ENCODE results near the gene KPNA1.
"Not testable (repeated sequence)": the region's sequence is repeated elsewhere in the genome, so short reads cannot be mapped to it uniquely, and the experiment has no call there.

KPNA1 gene

DNA sequence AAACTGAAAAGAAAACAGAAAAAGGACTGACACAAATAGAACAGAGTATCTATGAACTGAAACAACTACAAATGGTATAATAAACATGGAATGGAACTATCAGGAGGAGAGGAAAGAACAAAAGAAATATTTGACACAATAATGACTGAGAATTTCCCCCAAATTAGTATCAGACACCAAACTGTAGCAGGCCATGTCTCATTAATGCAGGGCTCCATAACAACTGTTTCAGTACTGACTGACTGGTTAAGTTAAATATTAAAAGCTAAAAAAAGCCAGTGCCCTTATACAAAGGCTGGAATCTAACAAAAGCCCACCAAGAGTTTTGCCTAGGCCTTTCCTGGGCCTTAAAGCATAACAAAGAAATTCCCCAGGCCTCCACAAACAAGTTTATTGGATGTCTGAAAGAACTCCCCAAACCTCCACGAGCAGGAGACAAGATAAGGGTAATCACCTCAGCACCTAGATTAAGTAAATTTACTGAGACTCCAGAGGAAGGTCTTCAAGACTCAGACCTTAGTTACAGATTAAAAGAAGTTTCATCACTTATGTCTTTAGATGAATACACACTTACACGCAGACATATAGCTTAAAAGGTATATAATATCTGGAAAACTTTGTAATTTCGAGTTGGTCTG is 45.7 kb downstream of the KPNA1 start:
- H3K27ac ChIP-seq (ENCODE audit: low read length) = no peak overlapping the region

DNA sequence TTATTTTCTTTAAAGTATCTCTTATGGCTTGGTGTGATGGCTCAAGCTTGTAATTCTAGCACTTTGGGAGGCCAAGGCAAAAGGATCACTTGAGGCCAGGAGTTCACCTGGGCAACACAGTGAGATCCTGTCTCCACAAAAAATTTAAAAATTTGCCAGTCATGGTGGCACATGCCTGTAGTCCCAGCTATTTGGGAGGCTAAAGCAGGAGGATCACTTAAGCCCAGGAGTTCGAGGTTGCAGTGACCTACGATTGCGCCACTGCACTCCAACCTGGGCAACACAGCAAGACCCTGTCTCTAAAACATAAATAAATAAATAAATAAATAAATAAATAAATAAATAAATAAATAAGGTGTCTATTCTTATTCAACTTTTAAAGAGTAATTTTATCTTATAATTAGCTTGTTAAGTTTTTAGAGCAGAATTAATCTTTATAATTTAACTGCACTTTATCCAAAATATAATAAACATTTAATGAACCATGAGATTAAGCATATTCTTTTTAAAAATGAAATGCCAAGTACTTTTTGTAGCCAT is 48.0 kb downstream of the KPNA1 start:
- Histone ChIP-seq H3K27me3 (ENCODE audit: insufficient read depth, low read length) (peaks cover 12% of the 10 kb centered on the region; the same call in 1 of the 2 replicates), H3K27ac (ENCODE audit: low read length) (no peak overlapping the region), H3K9me3 (ENCODE audit: insufficient read depth, low read depth, low read length) (no peaks in the 10 kb centered on the region), H3K36me3 (ENCODE audit: insufficient read depth, low read depth, low read length) (peaks cover 42% of the 10 kb centered on the region), H3K4me3 (ENCODE audit: low read length) (no peak overlapping the region), H3K9ac (ENCODE audit: low read depth, low read length) (no peak overlapping the region), H3K4me1 (ENCODE audit: insufficient read depth, low read length) (peaks cover 37% of the 10 kb centered on the region)

More for the DNA sequence above, 45.7 kb downstream of the KPNA1 start:
- Histone ChIP-seq H3K4me3 (ENCODE audit: low read length) (peak overlapping the region; percentile 50), H3K27me3 (ENCODE audit: insufficient read depth, low read length) (peaks cover 12% of the 10 kb centered on the region; the same call in 1 of the 2 replicates), H3K4me1 (ENCODE audit: insufficient read depth, low read length) (peaks cover 42% of the 10 kb centered on the region), H3K9ac (ENCODE audit: low read depth, low read length) (0 out of 2 replicates have a peak overlapping the region, but pooled peaks have one; percentile 14), H3K9me3 (ENCODE audit: insufficient read depth, low read depth, low read length) (no peaks in the 10 kb centered on the region), H3K36me3 (ENCODE audit: insufficient read depth, low read depth, low read length) (peaks cover 23% of the 10 kb centered on the region)

DNA sequence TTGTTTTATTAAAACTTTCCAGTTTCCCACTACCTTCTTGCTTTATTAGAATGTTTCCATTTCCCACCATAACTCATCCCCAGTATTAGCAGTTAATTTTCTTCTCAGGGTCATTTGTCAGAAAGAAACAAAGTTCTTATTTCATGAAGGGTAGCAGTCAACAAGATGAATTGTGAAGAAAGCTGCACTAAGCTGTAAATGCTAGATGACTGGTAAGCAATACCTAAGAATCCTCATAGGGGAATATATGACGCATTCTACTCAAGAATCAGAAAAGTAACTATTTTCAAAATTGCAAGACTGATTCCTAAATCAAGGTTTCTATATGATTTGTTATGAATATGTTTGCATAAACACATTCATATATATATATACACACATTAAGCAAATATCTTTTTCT is 50.1 kb downstream of the KPNA1 start:
- H3K9me3 ChIP-seq (ENCODE audit: insufficient read depth, low read depth, low read length) = no peaks in the 10 kb centered on the region
- H3K27ac ChIP-seq (ENCODE audit: low read length) = no peak overlapping the region
- H3K4me1 ChIP-seq (ENCODE audit: insufficient read depth, low read length) = peaks cover 23% of the 10 kb centered on the region
- peaks cover 57% of the 10 kb centered on the region for H3K36me3 ChIP-seq (ENCODE audit: insufficient read depth, low read depth, low read length)
- no peak overlapping the region for H3K4me3 ChIP-seq (ENCODE audit: low read length)
- peaks cover 12% of the 10 kb centered on the region; the same call in 1 of the 2 replicates for H3K27me3 ChIP-seq (ENCODE audit: insufficient read depth, low read length)
- no peak overlapping the region for H3K9ac ChIP-seq (ENCODE audit: low read depth, low read length)

DNA sequence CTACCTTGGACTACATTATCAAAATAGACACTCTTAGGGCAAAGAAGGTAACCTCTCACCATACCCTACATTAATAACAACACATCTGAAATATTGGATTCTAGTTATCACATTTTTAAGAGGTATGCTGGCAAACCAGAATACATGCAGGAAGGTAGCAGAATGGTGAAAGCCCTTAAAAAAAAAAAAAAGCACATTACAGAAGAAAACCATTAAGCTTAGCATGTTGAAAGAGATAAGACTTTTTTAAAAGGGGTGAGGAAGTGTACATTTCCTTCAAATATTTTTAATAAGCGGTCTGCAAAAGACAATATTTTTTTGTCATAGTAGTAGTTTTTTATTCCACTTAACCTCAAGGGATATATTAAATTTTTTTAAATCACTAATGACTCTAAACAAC is 52.3 kb downstream of the KPNA1 start:
- Histone ChIP-seq H3K4me3 (ENCODE audit: low read length) (no peak overlapping the region), H3K27me3 (ENCODE audit: insufficient read depth, low read length) (no peaks in the 10 kb centered on the region), H3K9me3 (ENCODE audit: insufficient read depth, low read depth, low read length) (no peaks in the 10 kb centered on the region), H3K36me3 (ENCODE audit: insufficient read depth, low read depth, low read length) (peaks cover 79% of the 10 kb centered on the region), H3K27ac (ENCODE audit: low read length) (no peak overlapping the region), H3K4me1 (ENCODE audit: insufficient read depth, low read length) (peaks cover 2% of the 10 kb centered on the region; the same call in 1 of the 2 replicates), H3K9ac (ENCODE audit: low read depth, low read length) (no peak overlapping the region)

DNA sequence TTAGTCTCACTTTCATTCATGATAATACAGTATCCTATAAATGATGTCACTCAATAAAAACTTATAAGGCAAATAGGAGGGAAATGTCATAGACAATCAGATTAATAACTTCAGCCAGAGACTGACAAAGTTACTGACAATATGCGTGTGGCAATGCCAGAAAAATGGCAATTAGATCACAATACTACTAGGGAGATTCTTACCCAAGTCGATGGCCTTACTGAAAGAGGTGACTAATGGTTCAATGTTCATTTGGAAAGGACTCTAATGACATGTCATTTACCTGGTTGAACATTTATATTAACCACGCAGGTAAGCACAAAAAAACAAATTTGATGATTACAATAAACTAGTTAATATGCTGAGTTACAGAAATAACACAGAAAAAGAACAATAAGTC is 52.9 kb downstream of the KPNA1 start:
- H3K9me3 ChIP-seq (ENCODE audit: insufficient read depth, low read depth, low read length) = no peaks in the 10 kb centered on the region
- H3K36me3 ChIP-seq (ENCODE audit: insufficient read depth, low read depth, low read length) = peaks cover 85% of the 10 kb centered on the region
- no peaks in the 10 kb centered on the region for H3K4me1 ChIP-seq (ENCODE audit: insufficient read depth, low read length)
- H3K9ac ChIP-seq (ENCODE audit: low read depth, low read length) = no peak overlapping the region
- H3K4me3 ChIP-seq (ENCODE audit: low read length) = no peak overlapping the region
- no peaks in the 10 kb centered on the region for H3K27me3 ChIP-seq (ENCODE audit: insufficient read depth, low read length)
- H3K27ac ChIP-seq (ENCODE audit: low read length) = no peak overlapping the region

DNA sequence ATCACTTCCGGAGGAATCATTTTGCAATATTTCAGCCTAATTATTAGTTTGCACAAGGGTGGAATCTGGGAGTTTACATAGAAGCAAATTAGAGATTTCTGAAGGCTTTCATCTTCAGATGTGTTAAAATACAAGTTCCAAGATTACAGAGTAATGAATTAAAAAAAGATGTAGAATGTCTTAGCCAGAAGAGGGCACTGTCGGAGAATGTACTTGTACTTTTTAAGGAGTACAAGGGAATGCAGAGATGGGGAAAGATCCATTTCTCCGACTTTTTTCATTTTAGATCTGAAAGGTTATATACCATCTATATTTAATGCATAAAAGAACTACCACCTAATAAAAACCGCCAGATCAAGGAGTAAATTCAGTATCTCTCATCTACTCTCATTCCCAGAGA is 55.7 kb downstream of the KPNA1 start:
- Histone ChIP-seq H3K9ac (ENCODE audit: low read depth, low read length) (no peak overlapping the region), H3K27me3 (ENCODE audit: insufficient read depth, low read length) (no peaks in the 10 kb centered on the region), H3K36me3 (ENCODE audit: insufficient read depth, low read depth, low read length) (peaks cover 82% of the 10 kb centered on the region), H3K27ac (ENCODE audit: low read length) (no peak overlapping the region), H3K9me3 (ENCODE audit: insufficient read depth, low read depth, low read length) (no peaks in the 10 kb centered on the region), H3K4me3 (ENCODE audit: low read length) (no peak overlapping the region), H3K4me1 (ENCODE audit: insufficient read depth, low read length) (no peaks in the 10 kb centered on the region)

DNA sequence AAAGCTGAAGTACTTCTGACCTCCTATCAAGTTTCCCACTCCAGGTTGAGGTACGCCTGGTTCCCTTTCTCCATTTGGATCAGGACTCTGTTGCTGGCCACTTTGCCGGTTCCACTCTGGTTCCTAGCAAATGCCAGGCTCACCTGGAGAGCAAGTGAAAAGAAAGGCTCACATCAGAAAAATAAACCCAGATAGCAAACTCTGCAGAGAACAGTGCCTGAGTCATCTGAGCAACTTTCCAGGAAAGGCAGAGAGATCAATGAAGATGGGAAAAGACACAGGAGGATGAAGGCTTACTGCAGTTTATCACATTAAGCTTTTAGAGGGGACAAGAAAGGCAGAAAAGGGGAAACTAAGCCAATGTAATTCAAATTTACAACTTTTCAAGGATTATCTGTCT is 57.0 kb downstream of the KPNA1 start:
- no peak overlapping the region for H3K9ac ChIP-seq (ENCODE audit: low read depth, low read length)
- H3K4me1 ChIP-seq (ENCODE audit: insufficient read depth, low read length) = no peaks in the 10 kb centered on the region
- H3K27me3 ChIP-seq (ENCODE audit: insufficient read depth, low read length) = no peaks in the 10 kb centered on the region
- no peaks in the 10 kb centered on the region for H3K9me3 ChIP-seq (ENCODE audit: insufficient read depth, low read depth, low read length)
- H3K27ac ChIP-seq (ENCODE audit: low read length) = no peak overlapping the region
- H3K4me3 ChIP-seq (ENCODE audit: low read length) = no peak overlapping the region
- H3K36me3 ChIP-seq (ENCODE audit: insufficient read depth, low read depth, low read length) = peaks cover 86% of the 10 kb centered on the region

DNA sequence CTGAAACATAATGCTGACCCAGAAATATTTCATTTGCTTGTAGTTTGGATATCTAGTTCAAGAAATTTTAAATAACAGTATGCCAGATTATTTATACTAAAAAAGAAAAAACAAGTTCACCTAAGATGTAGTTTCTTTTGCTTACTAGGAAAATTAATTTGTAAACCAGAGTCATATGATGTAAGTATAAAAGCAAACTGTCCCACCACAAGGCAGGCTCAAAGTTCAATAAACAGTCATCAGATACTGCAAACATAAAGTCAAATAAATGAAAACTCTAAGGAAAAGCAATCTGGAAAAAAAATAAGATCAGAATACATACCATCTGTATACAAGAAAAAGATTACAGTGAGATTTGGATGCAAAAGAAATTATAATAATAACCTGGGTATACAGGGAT is 58.7 kb downstream of the KPNA1 start:
- Histone ChIP-seq H3K9me3 (ENCODE audit: insufficient read depth, low read depth, low read length) (no peaks in the 10 kb centered on the region), H3K27ac (ENCODE audit: low read length) (no peak overlapping the region), H3K36me3 (ENCODE audit: insufficient read depth, low read depth, low read length) (peaks cover 83% of the 10 kb centered on the region), H3K27me3 (ENCODE audit: insufficient read depth, low read length) (no peaks in the 10 kb centered on the region), H3K4me1 (ENCODE audit: insufficient read depth, low read length) (no peaks in the 10 kb centered on the region), H3K4me3 (ENCODE audit: low read length) (no peak overlapping the region), H3K9ac (ENCODE audit: low read depth, low read length) (no peak overlapping the region)

DNA sequence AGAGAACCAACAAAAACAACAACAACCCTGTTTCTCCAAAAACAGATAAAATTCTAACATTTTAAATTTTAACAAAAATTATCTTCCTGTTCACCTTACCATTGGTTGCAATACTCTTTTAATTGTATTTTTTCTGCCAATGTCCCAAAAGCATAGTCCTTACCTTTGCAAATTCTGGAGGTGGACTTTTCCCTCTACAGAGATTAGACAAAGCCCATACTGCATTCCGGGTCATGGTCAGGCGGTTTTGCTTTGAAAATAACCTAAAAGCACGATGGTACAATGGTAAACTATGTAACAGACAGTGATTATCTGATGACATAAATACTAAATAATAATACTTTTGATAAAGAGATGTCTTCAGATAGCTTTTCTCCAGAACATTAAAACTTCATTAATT is 63.4 kb downstream of the KPNA1 start:
- no peak overlapping the region for H3K27ac ChIP-seq (ENCODE audit: low read length)
- H3K9me3 ChIP-seq (ENCODE audit: insufficient read depth, low read depth, low read length) = no peaks in the 10 kb centered on the region
- H3K9ac ChIP-seq (ENCODE audit: low read depth, low read length) = no peak overlapping the region
- H3K4me1 ChIP-seq (ENCODE audit: insufficient read depth, low read length) = no peaks in the 10 kb centered on the region
- no peak overlapping the region for H3K4me3 ChIP-seq (ENCODE audit: low read length)
- H3K36me3 ChIP-seq (ENCODE audit: insufficient read depth, low read depth, low read length) = peaks cover 69% of the 10 kb centered on the region
- no peaks in the 10 kb centered on the region for H3K27me3 ChIP-seq (ENCODE audit: insufficient read depth, low read length)

DNA sequence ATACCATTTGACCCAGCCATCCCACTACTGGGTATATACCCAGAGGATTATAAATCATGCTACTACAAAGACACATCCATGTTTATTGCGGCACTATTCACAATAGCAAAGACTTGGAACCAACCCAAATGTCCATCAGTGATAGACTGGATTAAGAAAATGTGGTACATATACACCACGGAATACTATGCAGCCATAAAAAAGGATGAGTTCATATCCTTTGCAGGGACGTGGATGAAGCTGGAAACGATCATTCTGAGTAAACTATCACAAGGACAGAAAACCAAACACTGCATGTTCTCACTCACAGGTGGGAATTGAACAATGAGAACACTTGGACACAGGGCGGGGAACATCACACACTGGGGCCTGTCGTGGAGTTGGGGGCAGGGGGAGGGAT is 66.5 kb downstream of the KPNA1 start:
- not testable (repeated sequence) for H3K9ac ChIP-seq (ENCODE audit: low read depth, low read length); H3K27ac ChIP-seq (ENCODE audit: low read length); H3K27me3 ChIP-seq (ENCODE audit: insufficient read depth, low read length); H3K9me3 ChIP-seq (ENCODE audit: insufficient read depth, low read depth, low read length); H3K4me3 ChIP-seq (ENCODE audit: low read length)
- H3K36me3 ChIP-seq (ENCODE audit: insufficient read depth, low read depth, low read length) = peaks cover 51% of the 10 kb centered on the region
- H3K4me1 ChIP-seq (ENCODE audit: insufficient read depth, low read length) = peaks cover 11% of the 10 kb centered on the region; the same call in 1 of the 2 replicates

DNA sequence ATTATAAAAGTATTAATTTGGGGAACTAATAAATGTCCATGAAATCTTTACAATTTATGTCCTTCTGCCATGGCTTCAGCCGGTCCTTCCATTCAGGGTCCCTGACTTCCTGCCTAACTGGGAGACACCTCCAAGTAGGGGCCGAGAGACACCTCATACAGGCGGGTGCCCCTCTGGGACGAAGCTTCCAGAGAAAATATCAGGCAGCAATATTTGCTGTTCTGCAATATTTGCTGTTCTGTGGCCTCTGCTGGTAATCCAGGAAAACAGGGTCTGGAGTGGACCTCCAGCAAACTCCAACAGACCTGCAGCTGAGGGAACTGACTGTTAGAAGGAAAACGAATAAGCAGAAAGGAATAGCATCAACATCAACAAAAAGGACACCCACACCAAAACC is 70.2 kb downstream of the KPNA1 start:
- not testable (repeated sequence) for H3K4me3 ChIP-seq (ENCODE audit: low read length); H3K9ac ChIP-seq (ENCODE audit: low read depth, low read length); H3K9me3 ChIP-seq (ENCODE audit: insufficient read depth, low read depth, low read length); H3K27me3 ChIP-seq (ENCODE audit: insufficient read depth, low read length); H3K27ac ChIP-seq (ENCODE audit: low read length)
- Histone ChIP-seq H3K4me1 (ENCODE audit: insufficient read depth, low read length) (peaks cover 11% of the 10 kb centered on the region; the same call in 1 of the 2 replicates), H3K36me3 (ENCODE audit: insufficient read depth, low read depth, low read length) (peaks cover 48% of the 10 kb centered on the region)

DNA sequence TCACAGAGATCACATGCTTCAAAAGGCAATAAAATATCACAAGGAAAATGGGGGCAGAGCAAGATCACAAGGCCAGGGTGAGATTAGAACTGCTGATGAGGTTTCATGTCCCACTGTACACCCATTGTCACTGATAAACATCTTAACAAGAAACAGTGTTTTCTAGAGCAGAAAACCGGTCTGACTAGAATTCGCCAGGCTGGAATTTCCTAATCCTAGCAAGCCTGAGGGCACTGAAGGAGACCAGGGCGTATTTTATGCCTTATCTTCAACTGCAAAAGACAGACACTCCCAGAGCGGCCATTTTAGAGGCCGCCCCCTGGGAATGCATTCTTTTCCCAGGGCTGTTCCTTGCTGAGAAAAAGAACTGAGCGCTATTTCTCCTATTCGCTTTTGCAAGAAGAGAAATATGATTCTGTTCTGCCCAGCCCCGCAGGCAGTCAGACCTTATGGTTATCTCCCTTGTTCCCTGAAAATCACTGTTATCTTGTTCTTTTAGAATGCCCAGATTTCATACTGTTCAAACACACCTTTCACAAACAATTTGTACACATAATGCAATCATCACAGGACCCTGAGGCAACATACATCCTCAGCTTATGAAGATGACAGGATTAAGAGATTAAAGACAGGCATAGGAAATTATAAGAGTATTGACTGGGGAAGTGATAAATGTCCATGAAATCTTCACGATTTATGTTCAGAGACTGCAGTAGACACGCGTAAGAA is 70.8 kb downstream of the KPNA1 start:
- not testable (repeated sequence) for H3K27ac ChIP-seq (ENCODE audit: low read length); H3K9me3 ChIP-seq (ENCODE audit: insufficient read depth, low read depth, low read length); H3K27me3 ChIP-seq (ENCODE audit: insufficient read depth, low read length)
- Histone ChIP-seq H3K4me3 (ENCODE audit: low read length) (peak overlapping the region; percentile 26), H3K9ac (ENCODE audit: low read depth, low read length) (peak overlapping the region; percentile 50), H3K4me1 (ENCODE audit: insufficient read depth, low read length) (peaks cover 11% of the 10 kb centered on the region; the same call in 1 of the 2 replicates), H3K36me3 (ENCODE audit: insufficient read depth, low read depth, low read length) (peaks cover 48% of the 10 kb centered on the region)
